GM18511 (cell line): Measurements from ENCODE around the gene ZBTB1.

ENCODE experiments used
- ATAC-seq: cut with Tn5 transposase; IDR thresholded peaks from one replicate; pipeline ENCODE4 v1.9.1; 2021; ENCODE audit warnings: mild to moderate bottlenecking, moderate library complexity; ENCODE audit not compliant: unreplicated experiment

ZBTB1 gene

GRCh38 chr14:64504310-64504896 is at the start of gene ZBTB1:
ZBTB1 (plus strand) TSS chr14:64504770; CDS start chr14:64521505, 16,735 bp downstream.
- peak; percentile 23 for ATAC-seq

- ATAC-seq, result no peak
Observed at GRCh38 chr14:64459405-64460136, 45.0 kb upstream of the ZBTB1 start.

- ATAC-seq, result no peak
Observed at GRCh38 chr14:64461221-64461620, 43.3 kb upstream of the ZBTB1 start.

- ATAC-seq, result peak; percentile 48
Observed at GRCh38 chr14:64463195-64463594, 41.4 kb upstream of the ZBTB1 start.

- no peak for ATAC-seq
Observed at GRCh38 chr14:64463873-64464272, 40.7 kb upstream of the ZBTB1 start.

- peak; percentile 5 for ATAC-seq
Observed at GRCh38 chr14:64464651-64465050, 39.9 kb upstream of the ZBTB1 start.

- peak; percentile 67 for ATAC-seq
Observed at GRCh38 chr14:64465191-64465822, 39.3 kb upstream of the ZBTB1 start, which contains the start of gene AKAP5. AKAP5 (plus strand) TSS chr14:64465499; CDS start chr14:64468395, 2,896 bp downstream.

- ATAC-seq, result peak; percentile 11
Observed at GRCh38 chr14:64465831-64466554, 38.6 kb upstream of the ZBTB1 start.

GRCh38 chr14:64467101-64467500 is 37.5 kb upstream of the ZBTB1 start:
- ATAC-seq, result no peak

GRCh38 chr14:64467566-64467965 is 37.0 kb upstream of the ZBTB1 start:
- ATAC-seq, result no peak

- ATAC-seq, result no peak
Observed at GRCh38 chr14:64468451-64468850, 36.1 kb upstream of the ZBTB1 start.

- no peak for ATAC-seq
Observed at GRCh38 chr14:64474041-64474440, 30.5 kb upstream of the ZBTB1 start.

- ATAC-seq, result no peak
Observed at GRCh38 chr14:64474698-64475097, 29.9 kb upstream of the ZBTB1 start.

- ATAC-seq, result no peak
Observed at GRCh38 chr14:64475585-64476273, 28.8 kb upstream of the ZBTB1 start.

GRCh38 chr14:64476438-64476837 is 28.1 kb upstream of the ZBTB1 start:
- ATAC-seq, result no peak

- ATAC-seq, result no peak
Observed at GRCh38 chr14:64478634-64479250, 25.8 kb upstream of the ZBTB1 start.

GRCh38 chr14:64488590-64489099 is 15.9 kb upstream of the ZBTB1 start:
- no peak for ATAC-seq

GRCh38 chr14:64491637-64492036 is 12.9 kb upstream of the ZBTB1 start:
- no peak for ATAC-seq

GRCh38 chr14:64493455-64493854 is 11.1 kb upstream of the ZBTB1 start:
- no peak for ATAC-seq

- ATAC-seq, result no peak
Observed at GRCh38 chr14:64495252-64495651, 9.3 kb upstream of the ZBTB1 start.
